Effector memory CD8-positive, alpha-beta T cell (primary cell): ENCODE measurements around the gene TRIM8.

Source experiments
- ATAC-seq: fragments of 150-1000 bp; cut with Tn5 transposase; replicated peaks from 2 replicates; pipeline ENCODE4 v1.10.0; 2021; ENCODE audit warnings: mild to moderate bottlenecking, moderate library complexity
- DNase-seq, 3 experiments: peaks; one replicate each; pipeline ENCODE4 v3.0.0; 2021
- H3K27ac Mint-ChIP-seq, 2 donors: one replicate each; pipeline ENCODE4 v1.8.0; 2022; ENCODE audit warnings: mild to moderate bottlenecking in 2 of 2, mixed read lengths in 2 of 2, moderate library complexity in 2 of 2
- H3K27me3 Mint-ChIP-seq, 2 donors: one replicate each; pipeline ENCODE4 v1.8.0; 2022; ENCODE audit warnings: mixed read lengths in 2 of 2
- H3K36me3 Mint-ChIP-seq: one replicate; pipeline ENCODE4 v1.8.0; 2022; ENCODE audit warnings: mild to moderate bottlenecking, moderate library complexity, mixed read lengths; ENCODE audit not compliant: insufficient read depth
- H3K4me1 Mint-ChIP-seq, 2 donors: one replicate each; pipeline ENCODE4 v1.8.0; 2022; ENCODE audit warnings: low read depth in 2 of 2, mixed read lengths in 2 of 2
- H3K4me3 Mint-ChIP-seq, 2 donors: one replicate each; pipeline ENCODE4 v1.8.0; 2022; ENCODE audit warnings: mild to moderate bottlenecking in 2 of 2, mixed read lengths in 2 of 2, moderate library complexity in 2 of 2
- H3K9me3 Mint-ChIP-seq, 2 donors: one replicate each; pipeline ENCODE4 v1.8.0; 2022; ENCODE audit warnings: mixed read lengths in 2 of 2

The TRIM8 gene

DNA sequence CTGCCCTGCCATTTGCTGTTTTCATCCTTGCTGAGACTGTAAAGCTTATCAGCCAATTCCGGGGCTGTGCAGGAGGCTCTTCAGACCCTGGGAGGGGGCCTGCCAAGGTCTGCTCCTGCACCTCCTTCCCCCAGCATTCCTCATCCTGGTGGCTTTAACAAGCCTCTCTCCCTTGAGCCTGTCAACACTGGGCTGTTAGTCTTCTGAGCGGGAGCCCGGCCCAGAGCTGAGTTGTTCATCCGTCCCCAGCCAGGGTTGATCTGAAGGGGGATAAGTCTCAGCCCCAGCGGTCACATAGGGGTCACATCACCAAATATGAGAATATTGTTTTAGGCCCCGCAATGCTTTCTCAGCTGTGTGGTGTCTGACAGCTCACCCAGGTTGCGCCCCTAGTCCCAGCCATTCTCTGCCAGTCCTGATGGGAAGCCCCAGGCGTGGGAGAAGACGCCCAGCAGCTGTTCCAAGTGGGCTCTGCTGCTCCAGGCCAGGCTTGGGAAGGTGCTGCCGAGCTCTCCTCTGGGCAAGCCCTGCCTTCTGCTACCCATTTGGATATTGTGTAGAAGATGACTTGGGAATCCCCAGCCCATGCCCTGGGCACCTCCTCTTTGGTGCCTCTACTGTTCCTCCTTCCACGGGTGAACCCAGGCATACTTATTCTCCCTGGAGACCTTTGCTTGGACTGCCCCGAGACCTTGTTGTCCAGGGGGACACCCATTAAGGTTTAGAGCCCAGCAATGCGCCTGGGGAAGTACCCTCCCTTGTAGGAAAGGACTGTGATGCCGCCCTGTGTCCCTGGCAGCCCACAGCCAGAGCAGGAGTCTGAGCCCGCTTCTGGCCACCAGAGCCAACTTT lies 23.5 kb upstream of the TRIM8 start:
- Mint-ChIP-seq H3K27me3 (no peaks in the 10 kb centered on the region), H3K4me1 (no peaks in the 10 kb centered on the region), H3K27ac (peak overlapping the region in 1 of 2 donors; percentile 74), H3K9me3 (no peaks in the 10 kb centered on the region), H3K4me3 (no peak overlapping the region), H3K36me3 (peaks cover 8% of the 10 kb centered on the region)
- ATAC-seq, result no peak
- DNase-seq, result no peak

DNA sequence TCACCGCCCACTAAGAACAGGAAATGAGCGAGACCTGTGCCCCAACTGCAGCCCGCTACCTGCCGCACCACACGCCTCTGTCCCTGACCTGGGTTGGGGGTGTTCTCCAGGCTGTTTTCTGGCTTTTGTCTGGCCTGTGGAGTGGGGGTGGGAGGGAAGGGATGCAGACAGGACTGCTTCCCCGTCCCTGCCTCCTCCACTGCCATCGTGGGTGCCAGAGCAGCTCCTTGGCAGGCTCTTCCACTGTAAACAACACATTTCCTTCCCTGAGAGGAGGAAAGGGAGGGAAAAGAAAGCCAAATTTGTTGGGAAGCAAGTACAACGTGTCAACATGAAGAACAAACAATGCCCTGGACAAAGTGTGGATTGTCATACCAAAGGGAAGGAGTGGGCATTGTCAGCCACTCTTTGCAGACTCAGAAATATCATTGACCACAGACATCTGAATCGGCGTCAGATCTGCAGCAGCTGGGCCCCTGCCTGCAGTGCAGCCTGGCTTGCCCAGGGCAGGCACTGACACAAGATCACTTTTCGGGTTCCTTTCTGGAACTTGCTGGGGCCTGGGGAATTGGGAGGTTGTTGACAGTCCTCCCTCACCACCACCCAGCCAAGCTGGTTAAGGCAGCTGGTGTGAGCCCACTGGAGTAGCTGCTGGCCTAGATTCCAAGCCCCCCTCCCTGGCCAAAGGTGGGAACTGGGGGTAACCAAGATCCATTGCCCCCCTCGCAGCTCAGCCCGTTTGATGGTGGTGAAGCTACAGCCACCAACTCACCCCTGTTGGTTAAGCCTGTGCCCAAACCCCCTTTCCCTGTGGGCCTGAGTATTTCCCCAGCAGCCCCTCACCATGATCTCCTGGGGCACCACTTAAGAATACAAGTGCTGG lies 22.6 kb upstream of the TRIM8 start:
- ATAC-seq (no peak), DNase-seq (no peak)
- H3K27ac Mint-ChIP-seq, result peak overlapping the region in 1 of 2 donors; percentile 74
- no peaks in the 10 kb centered on the region for H3K4me1 Mint-ChIP-seq
- peaks cover 8% of the 10 kb centered on the region for H3K36me3 Mint-ChIP-seq
- no peaks in the 10 kb centered on the region for H3K9me3 Mint-ChIP-seq
- H3K4me3 Mint-ChIP-seq, result no peak overlapping the region
- H3K27me3 Mint-ChIP-seq, result no peaks in the 10 kb centered on the region

DNA sequence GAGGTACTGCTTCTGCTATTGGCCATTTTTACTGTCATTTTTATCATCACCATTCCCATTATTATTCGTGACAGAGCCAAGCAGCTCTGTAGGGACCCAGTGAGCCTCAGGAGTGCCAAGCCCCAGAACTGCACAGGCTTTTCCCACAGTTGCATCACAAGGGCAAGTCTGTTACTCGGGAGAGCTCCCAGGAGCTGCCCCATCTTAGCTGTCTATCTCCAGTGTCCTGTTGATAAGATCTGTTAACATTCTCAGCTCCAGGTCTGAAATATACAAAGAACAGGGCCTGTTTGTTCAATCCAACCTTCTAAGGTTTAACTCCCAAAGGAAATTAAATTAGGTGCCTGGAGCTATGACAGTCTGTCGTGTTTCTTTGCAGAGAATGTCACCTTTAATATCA lies 20.2 kb upstream of the TRIM8 start:
- H3K4me1 Mint-ChIP-seq, result peaks cover 0 to 2% of the 10 kb centered on the region in 2 donors
- no peaks in the 10 kb centered on the region for H3K36me3 Mint-ChIP-seq
- no peak for DNase-seq
- no peaks in the 10 kb centered on the region for H3K27me3 Mint-ChIP-seq
- no peak overlapping the region for H3K4me3 Mint-ChIP-seq
- ATAC-seq, result no peak
- no peaks in the 10 kb centered on the region for H3K9me3 Mint-ChIP-seq
- peak overlapping the region; percentile 63 to 64 for H3K27ac Mint-ChIP-seq

DNA sequence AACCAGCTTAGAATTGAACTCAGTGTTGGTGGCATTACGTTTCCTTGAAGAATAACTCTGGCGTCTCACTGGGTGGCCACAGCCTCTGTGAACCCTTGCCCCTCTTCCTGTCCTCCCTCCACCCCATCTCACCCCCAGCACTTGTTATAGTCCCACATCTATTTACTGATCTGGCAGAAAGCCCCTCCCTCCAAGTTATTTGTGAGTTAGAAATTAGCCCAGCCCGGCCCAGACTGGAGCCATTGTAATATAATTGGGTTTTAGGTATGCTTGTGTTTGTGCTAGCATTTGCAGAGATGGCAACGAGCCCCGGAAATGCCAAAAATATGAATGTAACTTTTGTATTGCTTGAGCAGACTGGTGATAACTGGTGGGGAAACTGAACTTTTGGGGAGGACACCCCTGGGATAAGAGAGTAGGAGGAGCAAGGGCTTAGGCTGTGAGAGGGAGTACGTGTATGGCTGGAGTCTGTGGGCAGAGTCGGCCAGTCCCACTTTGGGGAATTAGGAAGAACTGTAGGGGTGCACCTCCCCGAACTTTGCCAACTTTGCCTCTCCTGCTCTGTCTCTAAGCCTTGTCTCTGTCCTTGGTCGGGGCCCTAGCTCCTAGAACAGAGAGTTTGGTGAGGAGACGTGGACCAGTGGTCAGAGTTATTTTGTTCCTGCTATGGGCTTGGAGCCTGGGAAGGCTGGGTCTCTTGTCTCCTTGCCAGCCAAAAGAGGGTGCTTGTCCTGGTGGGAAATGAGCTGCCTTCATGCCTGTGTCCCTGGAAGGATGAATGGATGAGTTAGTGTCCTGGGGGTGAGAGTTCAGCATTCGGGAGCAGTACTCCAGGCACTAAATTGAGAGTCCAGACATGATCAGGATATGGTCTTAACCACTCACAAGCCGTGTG lies 19.3 kb upstream of the TRIM8 start:
- Mint-ChIP-seq H3K4me3 (no peak overlapping the region), H3K9me3 (no peaks in the 10 kb centered on the region), H3K36me3 (no peaks in the 10 kb centered on the region), H3K27ac (peak overlapping the region; percentile 63 to 64), H3K4me1 (peaks cover 0 to 2% of the 10 kb centered on the region in 2 donors), H3K27me3 (no peaks in the 10 kb centered on the region)
- DNase-seq, result no peak
- no peak for ATAC-seq

GRCh38 chr10:102626026-102626685 lies 18.1 kb upstream of the TRIM8 start:
- ATAC-seq (no peak), DNase-seq (no peak)
- no peak overlapping the region for H3K4me3 Mint-ChIP-seq
- peak overlapping the region; percentile 64 to 87 for H3K27ac Mint-ChIP-seq
- no peaks in the 10 kb centered on the region for H3K27me3 Mint-ChIP-seq
- H3K9me3 Mint-ChIP-seq, result no peaks in the 10 kb centered on the region
- peaks cover 0 to 2% of the 10 kb centered on the region in 2 donors for H3K4me1 Mint-ChIP-seq
- H3K36me3 Mint-ChIP-seq, result no peaks in the 10 kb centered on the region

DNA sequence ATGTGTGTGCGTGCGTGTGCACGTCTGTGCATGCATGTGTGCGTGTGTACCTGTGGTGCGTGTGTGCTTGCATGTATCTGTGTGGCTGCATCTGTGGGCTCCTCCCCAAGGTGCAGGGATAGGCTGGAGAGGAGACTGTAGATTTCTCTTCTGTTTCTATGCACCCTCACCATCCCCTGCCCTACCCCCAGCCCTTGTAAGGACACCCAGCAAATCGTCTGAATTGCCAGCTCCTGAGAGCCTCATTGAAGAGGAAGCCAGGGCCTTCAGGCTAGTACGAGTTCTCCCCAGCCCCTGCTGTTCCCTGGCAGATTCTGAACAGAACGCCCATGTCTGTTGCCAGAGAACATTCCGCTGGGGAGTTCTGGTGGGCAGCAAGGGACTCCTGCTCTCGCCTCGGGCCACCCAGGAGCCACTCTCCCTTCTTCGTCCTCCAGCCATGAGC lies 17.0 kb upstream of the TRIM8 start:
- H3K36me3 Mint-ChIP-seq, result no peaks in the 10 kb centered on the region
- no peak overlapping the region for H3K4me3 Mint-ChIP-seq
- H3K27me3 Mint-ChIP-seq, result no peaks in the 10 kb centered on the region
- H3K4me1 Mint-ChIP-seq, result peaks cover under 1 to 4% of the 10 kb centered on the region in 2 donors
- H3K27ac Mint-ChIP-seq, result peak overlapping the region; percentile 44 to 83
- no peak for ATAC-seq
- no peak for DNase-seq
- no peaks in the 10 kb centered on the region for H3K9me3 Mint-ChIP-seq

GRCh38 chr10:102627736-102628293 lies 16.5 kb upstream of the TRIM8 start:
- Mint-ChIP-seq H3K4me1 (peaks cover 6 to 9% of the 10 kb centered on the region in 2 donors), H3K27me3 (no peaks in the 10 kb centered on the region), H3K9me3 (no peaks in the 10 kb centered on the region), H3K36me3 (no peaks in the 10 kb centered on the region), H3K27ac (peak overlapping the region; percentile 44 to 83), H3K4me3 (no peak overlapping the region)
- no peak for DNase-seq
- no peak for ATAC-seq

GRCh38 chr10:102628451-102628911 lies 15.8 kb upstream of the TRIM8 start:
- H3K27me3 Mint-ChIP-seq, result no peaks in the 10 kb centered on the region
- no peak overlapping the region for H3K27ac Mint-ChIP-seq
- no peaks in the 10 kb centered on the region for H3K36me3 Mint-ChIP-seq
- no peaks in the 10 kb centered on the region for H3K9me3 Mint-ChIP-seq
- H3K4me3 Mint-ChIP-seq, result no peak overlapping the region
- ATAC-seq (no peak), DNase-seq (no peak)
- peaks cover 12 to 14% of the 10 kb centered on the region in 2 donors for H3K4me1 Mint-ChIP-seq

DNA sequence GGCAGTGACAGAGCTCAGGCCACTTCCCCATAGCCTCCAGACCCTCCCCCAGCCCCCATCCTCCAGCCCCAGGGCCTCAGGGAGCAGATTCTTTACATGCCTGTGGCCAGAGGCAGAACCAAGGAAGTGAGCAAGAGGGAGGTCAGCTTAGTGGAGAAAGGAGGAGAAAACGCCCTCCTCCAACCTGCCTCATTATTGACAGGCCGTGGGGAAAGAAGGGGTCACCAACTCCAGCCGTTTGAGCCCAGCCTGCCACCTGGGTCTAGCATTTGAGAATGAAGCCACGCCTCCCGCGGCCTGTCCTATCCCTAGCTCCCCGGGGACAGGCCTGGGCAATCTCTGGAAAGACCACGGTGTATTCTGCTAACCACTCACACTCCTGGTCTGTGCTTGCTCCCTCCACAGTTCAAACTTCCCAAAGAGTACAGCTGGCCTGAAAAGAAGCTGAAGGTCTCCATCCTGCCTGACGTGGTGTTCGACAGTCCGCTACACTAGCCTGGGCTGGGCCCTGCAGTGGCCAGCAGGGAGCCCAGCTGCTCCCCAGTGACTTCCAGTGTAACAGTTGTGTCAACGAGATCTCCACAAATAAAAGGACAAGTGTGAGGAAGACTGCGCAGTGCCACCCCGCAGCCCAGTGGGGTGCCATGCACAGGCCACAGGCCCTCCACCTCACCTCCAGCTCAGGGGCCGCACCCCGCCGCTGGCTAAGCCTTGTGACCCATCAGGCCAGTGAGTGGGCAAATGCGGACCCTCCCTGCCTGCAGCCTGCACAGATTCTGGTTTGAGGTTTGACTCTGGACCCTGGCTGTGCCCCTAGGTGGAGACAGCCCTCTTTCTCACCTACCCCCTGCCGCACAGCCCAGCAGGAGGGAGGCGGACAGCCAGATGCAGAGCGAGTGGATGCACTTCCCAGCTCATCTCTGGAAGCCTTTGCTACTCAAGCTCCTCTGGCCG lies 14.3 kb upstream of the TRIM8 start:
- Mint-ChIP-seq H3K36me3 (peaks cover 3% of the 10 kb centered on the region), H3K27me3 (no peaks in the 10 kb centered on the region), H3K4me1 (peaks cover 12 to 16% of the 10 kb centered on the region in 2 donors), H3K9me3 (no peaks in the 10 kb centered on the region), H3K4me3 (no peak overlapping the region), H3K27ac (no peak overlapping the region)
- DNase-seq (no peak), ATAC-seq (no peak)

DNA sequence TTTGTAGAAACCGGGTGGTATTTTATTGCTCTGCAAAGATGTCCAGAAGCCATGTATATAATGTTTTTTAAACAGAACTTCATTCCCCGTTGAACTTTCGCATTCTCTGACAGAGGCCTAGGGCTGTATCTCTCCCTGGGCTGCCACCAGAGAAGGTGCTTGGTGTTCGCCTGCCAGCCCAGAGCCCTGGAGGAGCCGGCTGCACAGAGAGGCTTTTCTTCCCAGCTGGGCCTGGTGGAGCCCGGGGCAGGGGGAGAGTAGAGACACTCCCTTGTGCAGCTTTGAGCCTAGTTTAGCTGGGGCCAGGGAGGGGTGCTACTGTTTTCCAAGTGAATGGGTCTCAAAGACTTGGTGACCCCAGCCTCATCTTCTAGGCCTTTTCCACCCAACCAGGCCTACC lies 13.6 kb upstream of the TRIM8 start:
- H3K4me3 Mint-ChIP-seq, result no peak overlapping the region

DNA sequence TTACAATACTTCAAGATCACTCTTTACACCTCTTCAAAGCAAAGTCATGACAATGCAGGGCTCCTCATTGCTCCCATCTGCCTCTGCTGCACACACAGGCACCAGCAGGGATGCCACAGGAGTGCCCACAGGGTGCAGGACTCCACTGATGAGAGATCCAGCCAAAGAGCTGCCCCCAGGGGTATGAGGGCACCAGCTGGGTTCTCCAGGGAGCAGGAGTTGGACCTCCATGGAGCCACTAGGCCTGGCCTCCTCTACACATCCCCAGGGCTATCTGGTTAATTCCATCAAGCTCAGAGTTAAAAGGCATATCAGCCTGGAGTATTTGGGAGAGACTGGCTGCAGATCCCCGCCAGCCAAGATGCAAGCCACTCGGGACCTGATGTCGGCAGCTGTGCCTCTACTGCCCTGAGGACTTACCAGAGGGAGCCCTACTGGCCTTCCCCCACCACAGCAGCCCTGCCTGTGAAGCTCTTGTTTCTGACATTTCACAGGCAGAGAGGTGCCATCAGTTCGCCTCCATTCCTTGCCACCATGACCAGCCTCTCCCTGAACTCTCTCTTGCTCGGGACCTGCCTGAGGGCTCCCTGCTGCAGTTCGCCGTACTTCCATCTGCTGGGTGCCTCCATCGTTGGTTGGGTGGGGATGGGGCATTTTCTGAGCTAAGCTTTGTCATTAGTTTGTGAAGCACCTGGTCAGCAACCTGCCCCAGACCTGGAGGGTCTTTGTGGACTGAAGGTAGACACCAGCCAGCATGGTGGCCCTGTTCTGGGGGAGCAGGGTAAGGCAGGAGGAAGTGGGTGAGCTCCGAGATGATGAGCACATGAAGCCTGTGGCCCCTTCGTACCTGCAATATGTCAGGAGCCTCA lies 12.5 kb upstream of the TRIM8 start:
- Mint-ChIP-seq H3K36me3 (peaks cover 7% of the 10 kb centered on the region), H3K9me3 (no peaks in the 10 kb centered on the region), H3K4me1 (peaks cover 21 to 25% of the 10 kb centered on the region in 2 donors), H3K27ac (peak overlapping the region; percentile 76 to 82), H3K27me3 (no peaks in the 10 kb centered on the region), H3K4me3 (no peak overlapping the region)
- DNase-seq (no peak), ATAC-seq (no peak)

More for the DNA sequence above, 13.6 kb upstream of the TRIM8 start:
- Mint-ChIP-seq H3K9me3 (no peaks in the 10 kb centered on the region), H3K36me3 (peaks cover 3% of the 10 kb centered on the region), H3K4me1 (peaks cover 18 to 22% of the 10 kb centered on the region in 2 donors), H3K27me3 (no peaks in the 10 kb centered on the region), H3K27ac (peak overlapping the region in 1 of 2 donors; percentile 37)
- ATAC-seq, result no peak
- DNase-seq, result no peak
